Measurements from ENCODE around the gene SOS1. TPM values are rescaled to one million over a fixed set of nuclear protein-coding genes. Genes with fewer than 3 reads are reported as not detected.

The SOS1 gene
- total and polyA plus RNA-seq, 2 donors (not counting 3 experiments of a cell fraction or from before 2014, with no cell fraction given), result 22.2 to 32.5 TPM

DNA sequence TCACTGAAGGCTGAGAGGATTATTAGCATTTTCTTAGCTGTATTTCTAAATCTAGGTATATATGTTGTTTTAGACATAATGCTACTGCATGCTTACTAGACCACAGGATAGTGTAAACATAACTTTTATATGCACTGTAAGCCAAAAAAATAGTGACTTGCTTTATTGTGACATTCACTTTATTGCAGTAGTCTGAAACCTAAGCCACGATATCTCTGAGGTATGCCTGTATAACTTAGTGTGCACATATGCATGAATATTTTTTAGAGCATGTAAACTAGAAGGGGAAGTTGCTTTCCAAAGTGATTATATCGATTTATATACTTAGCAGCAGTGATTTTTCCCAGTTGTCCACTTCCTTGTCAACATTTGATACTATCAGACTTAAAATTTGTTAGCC is 81.8 kb downstream of the SOS1 start:
- no peaks in the 10 kb centered on the region for H3K79me2 ChIP-seq (ENCODE audit: control insufficient read depth, insufficient read depth, low read length)
- no peak overlapping the region for H3K4me3 ChIP-seq (replicated peaks in 1 of 3; ENCODE audit: insufficient read depth in 1 of 3, low read depth in 1 of 3, low read length in 3 of 3)
- FAIRE-seq (no peak), DNase-seq (ENCODE audit: low read depth, low spot score) (no peak)
- TF ChIP-seq POLR2AphosphoS5 (IDR thresholded peaks at IDR 0.05; ENCODE audit: insufficient read depth, low read depth, low read length), result no peak
- no peak for TF ChIP-seq FOS (IDR thresholded peaks at IDR 0.05; ENCODE audit: borderline replicate concordance, insufficient read depth, low read length)
- no peak for TF ChIP-seq MYC (IDR thresholded peaks at IDR 0.05; ENCODE audit: low read depth, low read length)
- TF ChIP-seq EZH2 (IDR thresholded peaks at IDR 0.05; ENCODE audit: borderline replicate concordance, low read depth, low read length, severe bottlenecking), result no peak
- TF ChIP-seq, protein P1, sequence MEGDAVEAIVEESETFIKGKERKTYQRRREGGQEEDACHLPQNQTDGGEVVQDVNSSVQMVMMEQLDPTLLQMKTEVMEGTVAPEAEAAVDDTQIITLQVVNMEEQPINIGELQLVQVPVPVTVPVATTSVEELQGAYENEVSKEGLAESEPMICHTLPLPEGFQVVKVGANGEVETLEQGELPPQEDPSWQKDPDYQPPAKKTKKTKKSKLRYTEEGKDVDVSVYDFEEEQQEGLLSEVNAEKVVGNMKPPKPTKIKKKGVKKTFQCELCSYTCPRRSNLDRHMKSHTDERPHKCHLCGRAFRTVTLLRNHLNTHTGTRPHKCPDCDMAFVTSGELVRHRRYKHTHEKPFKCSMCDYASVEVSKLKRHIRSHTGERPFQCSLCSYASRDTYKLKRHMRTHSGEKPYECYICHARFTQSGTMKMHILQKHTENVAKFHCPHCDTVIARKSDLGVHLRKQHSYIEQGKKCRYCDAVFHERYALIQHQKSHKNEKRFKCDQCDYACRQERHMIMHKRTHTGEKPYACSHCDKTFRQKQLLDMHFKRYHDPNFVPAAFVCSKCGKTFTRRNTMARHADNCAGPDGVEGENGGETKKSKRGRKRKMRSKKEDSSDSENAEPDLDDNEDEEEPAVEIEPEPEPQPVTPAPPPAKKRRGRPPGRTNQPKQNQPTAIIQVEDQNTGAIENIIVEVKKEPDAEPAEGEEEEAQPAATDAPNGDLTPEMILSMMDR (IDR thresholded peaks at IDR 0.05; ENCODE audit: extremely low read depth in 1 of 2, insufficient read depth in 1 of 2, low read depth in 1 of 2, low read length in 2 of 2), result no peak
- TF ChIP-seq JUN (IDR thresholded peaks at IDR 0.05; ENCODE audit: borderline replicate concordance, insufficient read depth, insufficient read length, low read depth), result no peak
- TF ChIP-seq POLR2A (IDR thresholded peaks at IDR 0.05; ENCODE audit: low read depth, low read length), result no peak
- no peak for TF ChIP-seq GATA2 (IDR thresholded peaks at IDR 0.05; ENCODE audit: insufficient read depth, insufficient read length, low read depth, low read length)
- TF ChIP-seq, protein P2, sequence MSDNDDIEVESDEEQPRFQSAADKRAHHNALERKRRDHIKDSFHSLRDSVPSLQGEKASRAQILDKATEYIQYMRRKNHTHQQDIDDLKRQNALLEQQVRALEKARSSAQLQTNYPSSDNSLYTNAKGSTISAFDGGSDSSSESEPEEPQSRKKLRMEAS (IDR thresholded peaks at IDR 0.05; ENCODE audit: insufficient read depth, insufficient read length), result no peak
- H3K9me3 ChIP-seq (replicated peaks; ENCODE audit: control insufficient read depth, insufficient read depth, low read length), result no peaks in the 10 kb centered on the region
- POLR2A ChIA-PET, result no interaction called here
- H4K20me1 ChIP-seq (replicated peaks; ENCODE audit: control insufficient read depth, extremely low read depth, insufficient read depth, low read length), result no peaks in the 10 kb centered on the region
- dilution Hi-C loops (cut with MboI; ENCODE audit: extremely low pct_ligation_motif_present, low sequenced_read_pairs), result no loop called here
- H3K4me1 ChIP-seq (ENCODE audit: control insufficient read depth, extremely low read depth, insufficient read depth, low read length), result no peaks in the 10 kb centered on the region
- no peaks in the 10 kb centered on the region for H3K9me1 ChIP-seq (replicated peaks; ENCODE audit: control insufficient read depth, extremely low read depth, insufficient read depth, low read length)
- no peaks in the 10 kb centered on the region for H3K36me3 ChIP-seq (ENCODE audit: control insufficient read depth in 2 of 2, extremely low read depth in 1 of 2, insufficient read depth in 2 of 2, low read length in 2 of 2)
- CTCF ChIA-PET, result interaction anchor here (1.7 kb wide), 1 partner anchor 21 kb away, joined by 4 read pairs; no protein-coding TSS in a partner anchor
- no TSS peak for BruUV-seq (replicated peaks)
- no peak overlapping the region for H3K4me2 ChIP-seq (ENCODE audit: insufficient read depth, low read length)
- H3K9ac ChIP-seq (replicated peaks; ENCODE audit: extremely low read depth, insufficient read depth, low read length), result no peak overlapping the region
- intact Hi-C loops (cut with micrococcal nuclease), result no loop called here
- no peak overlapping the region for H3K27ac ChIP-seq (ENCODE audit: insufficient read depth, low read depth, low read length)
- no peaks in the 10 kb centered on the region for H3K27me3 ChIP-seq (ENCODE audit: control insufficient read depth in 2 of 2, insufficient read depth in 2 of 2, low read length in 2 of 2)
- no peak overlapping the region for H2AFZ ChIP-seq (ENCODE audit: low read depth, low read length)
